Activated T-helper 17 cell treated with anti-CD3 and anti-CD28 coated beads, Interleukin-2, amount 50 U/mL, for 72 hours (primary cell): ENCODE results near the gene POP4. TPM values are rescaled to one million over a fixed set of nuclear protein-coding genes. Genes with fewer than 3 reads are reported as not detected.
"Not testable (repeated sequence)": the region's sequence is repeated elsewhere in the genome, so short reads cannot be mapped to it uniquely, and the experiment has no call there.

Experiments
- ATAC-seq: fragments of 150-1000 bp; cut with Tn5 transposase; replicated peaks from 2 replicates; pipeline ENCODE4 v1.10.0; 2021; ENCODE audit warnings: mild to moderate bottlenecking, moderate library complexity
- H3K27ac Mint-ChIP-seq: one replicate; pipeline ENCODE4 v1.8.0; 2022; ENCODE audit warnings: mixed read lengths
- H3K27me3 Mint-ChIP-seq: one replicate; pipeline ENCODE4 v1.8.0; 2022; ENCODE audit warnings: mixed read lengths
- H3K36me3 Mint-ChIP-seq: one replicate; pipeline ENCODE4 v1.8.0; 2022; ENCODE audit warnings: low read depth, mild to moderate bottlenecking, mixed read lengths
- H3K4me1 Mint-ChIP-seq: one replicate; pipeline ENCODE4 v1.8.0; 2022; ENCODE audit warnings: mixed read lengths
- H3K4me3 Mint-ChIP-seq: one replicate; pipeline ENCODE4 v1.8.0; 2022; ENCODE audit warnings: mild to moderate bottlenecking, mixed read lengths
- H3K9me3 Mint-ChIP-seq: one replicate; pipeline ENCODE4 v1.8.0; 2022; ENCODE audit warnings: mixed read lengths
- total RNA-seq, 2 donors: library from RNA; stranded (reverse); gene quantifications; one replicate each; pipeline ENCODE4 v1.2.3, GENCODE V29; 2022

POP4 gene
- total RNA-seq, 2 donors from 2014 or later = 59.4 to 102 TPM

- H3K9me3 Mint-ChIP-seq = no peaks in the 10 kb centered on the region
- H3K27ac Mint-ChIP-seq = no peak overlapping the region
- no peak overlapping the region for H3K4me3 Mint-ChIP-seq
- H3K36me3 Mint-ChIP-seq = no peaks in the 10 kb centered on the region
- no peaks in the 10 kb centered on the region for H3K27me3 Mint-ChIP-seq
- peaks cover 29% of the 10 kb centered on the region for H3K4me1 Mint-ChIP-seq
- ATAC-seq = no peak
These were observed 20.3 kb downstream of the POP4 start for GRCh38 chr19:29626386-29626785.

DNA sequence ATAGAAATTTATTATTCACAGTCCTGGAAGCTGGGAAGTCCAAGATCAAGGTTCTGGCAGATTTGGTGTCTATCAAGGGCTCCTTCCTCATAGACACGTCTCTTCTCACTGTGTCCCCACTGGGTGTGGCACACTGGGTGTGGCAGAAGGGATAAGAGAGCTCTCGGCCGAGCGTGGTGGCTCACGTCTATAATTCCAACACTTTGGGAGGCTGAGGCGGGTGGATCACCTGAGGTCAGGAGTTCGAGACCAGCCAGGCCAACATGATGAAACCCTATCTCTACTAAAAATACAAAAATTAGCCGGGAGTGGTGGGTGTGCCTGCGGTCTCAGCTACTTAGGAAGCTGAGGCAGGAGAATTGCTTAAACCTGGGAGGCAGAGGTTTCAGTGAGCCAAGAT, 20.7 kb downstream of the POP4 start:
- not testable (repeated sequence) for H3K36me3 Mint-ChIP-seq, ATAC-seq, H3K27ac Mint-ChIP-seq, H3K27me3 Mint-ChIP-seq, H3K4me3 Mint-ChIP-seq, H3K9me3 Mint-ChIP-seq
- peaks cover 25% of the 10 kb centered on the region for H3K4me1 Mint-ChIP-seq

DNA sequence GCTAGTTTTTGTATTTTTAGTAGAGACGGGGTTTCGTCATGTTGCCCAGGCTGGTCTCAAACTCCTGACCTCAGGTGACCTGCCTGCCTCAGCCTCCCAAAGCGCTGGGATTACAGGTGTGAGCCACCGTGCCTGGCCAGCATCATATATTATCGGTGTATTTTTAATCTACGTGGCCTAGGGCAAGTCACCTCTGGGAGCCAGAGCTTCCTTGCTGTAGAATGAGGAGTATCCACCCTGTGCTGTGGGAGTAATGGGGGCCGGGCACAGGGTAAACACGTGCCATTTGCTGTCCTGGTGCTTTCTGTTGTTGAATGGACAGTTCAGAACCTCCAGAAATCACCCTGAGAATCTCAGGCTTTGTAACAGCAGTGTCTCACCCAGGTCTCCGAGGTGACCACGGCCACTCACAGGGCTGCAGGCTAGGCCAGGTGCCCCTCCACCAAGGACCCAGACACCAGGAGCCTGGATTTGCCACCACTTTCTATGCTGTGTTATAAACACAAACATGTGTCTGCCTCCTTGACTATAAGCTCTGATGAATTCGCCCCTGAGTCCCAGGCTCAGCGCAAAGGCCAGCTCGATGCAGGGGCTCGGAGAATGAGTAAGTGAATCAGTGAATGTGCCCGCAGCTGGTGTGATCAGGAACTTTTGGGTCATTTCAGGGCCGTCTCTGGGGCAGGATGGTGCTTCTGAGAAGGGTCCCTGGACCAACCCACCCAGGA, 22.7 kb downstream of the POP4 start:
- H3K36me3 Mint-ChIP-seq = no peaks in the 10 kb centered on the region
- peaks cover 6% of the 10 kb centered on the region for H3K4me1 Mint-ChIP-seq
- no peak for ATAC-seq
- no peak overlapping the region for H3K4me3 Mint-ChIP-seq
- H3K9me3 Mint-ChIP-seq = no peaks in the 10 kb centered on the region
- no peaks in the 10 kb centered on the region for H3K27me3 Mint-ChIP-seq
- H3K27ac Mint-ChIP-seq = no peak overlapping the region

DNA sequence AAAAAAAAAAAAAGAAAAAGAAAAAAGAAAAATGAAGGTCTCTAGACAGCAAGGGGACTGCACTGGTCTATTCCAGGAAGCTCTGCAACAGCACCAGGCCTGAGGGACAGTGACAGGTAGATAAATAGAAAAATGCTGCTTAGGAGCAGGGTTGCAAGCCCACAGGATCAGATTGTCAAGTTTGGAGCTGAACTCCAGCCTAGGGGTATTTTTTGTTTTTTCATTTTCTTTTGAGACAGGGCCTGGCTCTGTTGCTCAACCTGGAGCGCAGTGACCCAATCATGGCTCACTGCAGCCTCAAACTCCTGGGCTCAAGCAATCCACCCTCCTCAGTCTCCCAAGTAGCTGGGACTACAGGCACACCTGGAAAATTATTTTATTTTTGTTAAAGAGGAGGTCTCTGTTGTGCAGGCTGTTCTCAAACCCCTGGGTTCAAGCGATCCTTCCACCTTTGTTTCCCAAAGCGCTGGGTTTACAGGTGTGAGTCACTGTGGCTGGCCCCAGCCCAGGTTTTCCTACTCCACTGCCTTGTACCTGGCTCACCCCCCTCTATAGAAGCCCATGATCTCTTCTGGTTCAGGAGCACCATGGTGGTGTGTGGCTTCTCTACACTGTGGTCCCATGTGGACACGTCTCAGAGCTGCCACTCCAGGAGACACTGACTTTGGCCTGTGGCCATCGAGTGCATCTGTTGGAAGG, 23.9 kb downstream of the POP4 start:
- no peaks in the 10 kb centered on the region for H3K4me1 Mint-ChIP-seq
- H3K36me3 Mint-ChIP-seq = no peaks in the 10 kb centered on the region
- ATAC-seq = no peak
- H3K27me3 Mint-ChIP-seq = no peaks in the 10 kb centered on the region
- H3K9me3 Mint-ChIP-seq = no peaks in the 10 kb centered on the region
- H3K4me3 Mint-ChIP-seq = no peak overlapping the region
- no peak overlapping the region for H3K27ac Mint-ChIP-seq

- Mint-ChIP-seq H3K27ac (no peak overlapping the region), H3K4me3 (no peak overlapping the region), H3K36me3 (no peaks in the 10 kb centered on the region), H3K4me1 (no peaks in the 10 kb centered on the region), H3K9me3 (no peaks in the 10 kb centered on the region), H3K27me3 (no peaks in the 10 kb centered on the region)
- ATAC-seq = no peak
These were observed 24.6 kb downstream of the POP4 start for GRCh38 chr19:29630655-29631054.

DNA sequence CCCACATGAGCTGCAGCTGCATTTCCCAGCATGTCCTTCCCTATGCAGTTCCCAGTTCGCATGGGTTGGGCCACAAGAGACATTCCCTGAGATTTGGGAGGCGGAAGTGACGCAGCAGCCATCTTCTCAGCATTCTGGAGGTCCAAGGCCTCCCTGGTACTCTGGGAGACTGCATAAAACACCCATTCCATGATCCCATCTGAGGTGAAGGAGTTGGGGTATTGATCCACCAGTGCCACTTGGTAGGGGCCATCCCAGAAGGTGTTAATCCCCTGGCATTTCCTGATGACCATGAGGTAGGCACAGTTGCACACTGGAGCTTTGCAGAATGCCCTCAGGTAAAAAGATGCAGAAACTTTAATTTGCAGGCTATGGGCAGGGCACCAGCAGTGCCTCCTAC, 25.4 kb downstream of the POP4 start:
- H3K9me3 Mint-ChIP-seq = no peaks in the 10 kb centered on the region
- H3K27me3 Mint-ChIP-seq = no peaks in the 10 kb centered on the region
- ATAC-seq = no peak
- H3K36me3 Mint-ChIP-seq = no peaks in the 10 kb centered on the region
- no peak overlapping the region for H3K4me3 Mint-ChIP-seq
- H3K4me1 Mint-ChIP-seq = no peaks in the 10 kb centered on the region
- H3K27ac Mint-ChIP-seq = no peak overlapping the region

DNA sequence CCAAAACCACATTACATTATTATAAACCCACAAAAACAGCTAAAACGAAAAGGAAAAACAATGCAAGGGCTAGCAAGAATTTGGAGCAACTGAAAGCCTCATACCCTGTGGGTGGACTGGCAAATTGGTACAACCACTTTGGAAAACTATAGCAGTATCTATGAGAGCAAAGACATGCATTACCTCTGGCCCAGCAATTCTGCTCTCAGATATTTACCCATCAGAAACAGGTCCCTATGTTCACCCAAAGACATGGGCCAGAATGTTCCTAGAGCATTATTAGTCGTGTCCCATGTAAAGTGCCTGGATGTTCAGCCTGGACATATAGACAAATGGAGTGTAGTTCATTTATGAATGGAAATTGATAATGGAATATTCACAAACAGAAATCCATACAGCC, 27.9 kb downstream of the POP4 start:
- no peaks in the 10 kb centered on the region for H3K36me3 Mint-ChIP-seq
- no peak overlapping the region for H3K4me3 Mint-ChIP-seq
- H3K27me3 Mint-ChIP-seq = no peaks in the 10 kb centered on the region
- no peak for ATAC-seq
- no peaks in the 10 kb centered on the region for H3K9me3 Mint-ChIP-seq
- no peaks in the 10 kb centered on the region for H3K4me1 Mint-ChIP-seq
- H3K27ac Mint-ChIP-seq = no peak overlapping the region

GRCh38 chr19:29634423-29635130, 28.5 kb downstream of the POP4 start:
- Mint-ChIP-seq H3K4me1 (no peaks in the 10 kb centered on the region), H3K36me3 (no peaks in the 10 kb centered on the region), H3K27me3 (no peaks in the 10 kb centered on the region), H3K9me3 (no peaks in the 10 kb centered on the region), H3K4me3 (no peak overlapping the region), H3K27ac (no peak overlapping the region)
- no peak for ATAC-seq

GRCh38 chr19:29635963-29636362, 29.9 kb downstream of the POP4 start:
- no peaks in the 10 kb centered on the region for H3K4me1 Mint-ChIP-seq
- H3K27me3 Mint-ChIP-seq = no peaks in the 10 kb centered on the region
- H3K27ac Mint-ChIP-seq = no peak overlapping the region
- H3K4me3 Mint-ChIP-seq = no peak overlapping the region
- H3K9me3 Mint-ChIP-seq = no peaks in the 10 kb centered on the region
- H3K36me3 Mint-ChIP-seq = no peaks in the 10 kb centered on the region
- ATAC-seq = no peak

DNA sequence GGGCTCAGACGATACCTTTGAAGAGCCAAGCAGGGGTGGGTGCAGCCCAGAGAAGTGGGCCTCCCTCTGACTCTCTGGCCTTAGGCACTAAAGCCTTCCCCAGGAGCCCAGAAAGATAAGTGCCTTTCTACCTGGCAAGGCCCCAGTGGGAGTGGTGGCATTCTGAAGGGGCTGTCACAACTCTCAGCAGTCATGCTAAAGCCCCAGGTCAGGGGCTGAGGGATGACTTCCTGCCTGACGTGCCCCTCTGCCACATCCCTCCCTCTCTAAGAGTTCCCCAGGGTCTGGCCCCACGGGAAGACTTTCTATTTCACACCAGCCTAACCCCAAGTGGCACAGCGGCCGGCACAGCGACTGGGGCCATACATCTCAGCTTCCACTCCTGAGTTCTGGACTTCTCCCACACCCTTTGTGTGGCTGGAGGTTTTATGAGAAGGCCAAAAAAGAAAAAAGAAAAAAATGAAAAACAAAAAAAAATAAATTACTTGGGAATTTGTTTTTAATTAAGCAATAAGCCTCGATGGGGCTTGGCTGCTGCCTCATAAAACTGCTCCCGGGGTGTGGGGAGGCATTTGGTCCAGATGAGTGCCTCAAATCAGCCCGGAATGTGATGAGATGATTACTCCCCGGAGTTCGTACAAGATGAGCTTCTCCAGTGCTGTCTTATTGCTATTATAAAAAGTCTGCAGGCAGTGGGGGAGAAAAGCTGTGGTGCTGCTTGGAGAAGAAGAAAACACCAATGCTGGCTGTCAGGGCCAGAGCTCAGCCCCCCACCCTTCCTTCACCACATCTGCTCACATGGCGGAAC, 30.7 kb downstream of the POP4 start:
- H3K9me3 Mint-ChIP-seq = no peaks in the 10 kb centered on the region
- no peak for ATAC-seq

DNA sequence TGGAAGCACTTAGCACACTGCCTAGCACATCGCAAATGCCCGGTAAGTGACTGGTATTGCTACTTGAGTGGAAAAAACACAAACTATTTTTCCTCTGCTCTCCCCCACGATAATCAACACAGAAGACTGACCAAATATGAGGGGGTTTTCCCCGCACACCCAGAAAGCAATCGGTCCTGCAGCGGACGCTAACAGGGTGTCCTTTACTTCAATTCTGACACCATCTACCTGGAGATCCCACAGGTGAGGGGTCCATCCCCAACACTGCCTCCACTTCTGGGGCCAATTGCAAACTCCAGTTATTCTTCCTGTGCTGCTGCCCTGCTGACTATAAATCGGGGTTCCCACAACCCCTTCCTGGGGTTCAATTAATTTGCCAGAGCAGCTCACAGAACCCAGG, 33.0 kb downstream of the POP4 start:
- no peak overlapping the region for H3K4me3 Mint-ChIP-seq
- H3K27me3 Mint-ChIP-seq = no peaks in the 10 kb centered on the region
- no peaks in the 10 kb centered on the region for H3K4me1 Mint-ChIP-seq
- H3K36me3 Mint-ChIP-seq = no peaks in the 10 kb centered on the region
- H3K27ac Mint-ChIP-seq = no peak overlapping the region
- H3K9me3 Mint-ChIP-seq = no peaks in the 10 kb centered on the region
- ATAC-seq = no peak

More for the DNA sequence above, 30.7 kb downstream of the POP4 start:
- Mint-ChIP-seq H3K36me3 (no peaks in the 10 kb centered on the region), H3K27me3 (no peaks in the 10 kb centered on the region), H3K4me1 (no peaks in the 10 kb centered on the region), H3K4me3 (no peak overlapping the region), H3K27ac (no peak overlapping the region)

DNA sequence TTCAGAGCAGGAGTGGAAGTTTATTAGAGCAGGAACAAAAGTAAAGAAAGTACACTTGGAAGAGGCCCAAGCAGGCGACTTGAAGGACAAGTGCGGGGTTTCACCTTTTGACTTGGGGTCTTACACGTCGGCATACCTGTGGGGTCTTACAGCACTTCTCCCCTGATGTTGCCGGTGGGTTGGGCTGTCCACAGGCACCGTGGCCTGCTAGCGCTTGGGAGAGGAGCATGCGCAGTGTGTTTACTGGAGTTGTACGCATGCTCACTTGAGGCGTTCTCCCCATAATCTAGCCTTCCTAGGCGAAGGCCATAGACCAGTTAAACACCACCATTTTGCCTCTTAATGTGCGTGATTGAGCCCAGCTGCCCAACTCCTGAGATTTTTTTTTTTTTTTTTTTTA, 34.1 kb downstream of the POP4 start:
- Mint-ChIP-seq H3K4me3 (no peak overlapping the region), H3K9me3 (no peaks in the 10 kb centered on the region), H3K4me1 (peaks cover 1% of the 10 kb centered on the region), H3K27ac (no peak overlapping the region), H3K36me3 (no peaks in the 10 kb centered on the region), H3K27me3 (no peaks in the 10 kb centered on the region)
- ATAC-seq = no peak

DNA sequence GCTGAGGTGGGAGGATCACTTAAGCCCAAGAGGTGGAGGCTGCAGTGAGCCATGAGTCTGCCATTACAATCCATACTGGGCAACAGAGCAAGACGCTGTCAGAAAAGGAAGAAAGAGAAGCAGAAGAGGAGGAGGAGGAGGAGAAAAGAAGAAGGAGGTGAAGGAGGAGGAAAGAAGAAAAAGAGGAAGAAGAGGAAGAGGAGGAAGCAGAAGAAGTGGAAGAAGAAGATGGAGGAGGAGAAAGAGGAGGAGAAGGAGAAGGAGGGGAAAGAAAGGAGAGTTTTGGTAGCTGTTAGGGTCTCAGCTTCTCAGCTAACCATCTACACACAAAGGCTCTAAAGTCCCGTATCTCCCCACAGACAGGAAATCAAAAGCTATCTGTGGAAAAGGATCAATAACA, 35.5 kb downstream of the POP4 start:
- ATAC-seq = no peak

GRCh38 chr19:29643361-29643935, 37.4 kb downstream of the POP4 start:
- ATAC-seq = no peak
- Mint-ChIP-seq H3K36me3 (no peaks in the 10 kb centered on the region), H3K9me3 (no peaks in the 10 kb centered on the region), H3K27ac (no peak overlapping the region), H3K4me1 (peaks cover 14% of the 10 kb centered on the region), H3K4me3 (no peak overlapping the region), H3K27me3 (no peaks in the 10 kb centered on the region)

More for the DNA sequence above, 35.5 kb downstream of the POP4 start:
- H3K4me3 Mint-ChIP-seq = no peak overlapping the region
- H3K27me3 Mint-ChIP-seq = no peaks in the 10 kb centered on the region
- H3K36me3 Mint-ChIP-seq = no peaks in the 10 kb centered on the region
- peak overlapping the region; percentile 22 for H3K27ac Mint-ChIP-seq
- no peaks in the 10 kb centered on the region for H3K9me3 Mint-ChIP-seq
- H3K4me1 Mint-ChIP-seq = peaks cover 14% of the 10 kb centered on the region
